Myocyte (in vitro differentiated cells): ENCODE measurements around the gene ZNF454. TPM values are rescaled to one million over a fixed set of nuclear protein-coding genes. Genes with fewer than 3 reads are reported as not detected.

Experiments used
- DNase-seq: peaks from one replicate; pipeline ENCODE4 v3.0.0-alpha.2; 2012; ENCODE audit warnings: low read depth
- polyA plus RNA-seq: library from polyadenylated mRNA; unstranded; fragments of >200 nt; gene quantifications from one replicate; pipeline ENCODE4 v1.2.1, GENCODE V29; 2012; ENCODE audit warnings: missing spikeins
- total RNA-seq: library from RNA; depleted of rRNA; stranded (reverse); fragments of >200 nt; gene quantifications from 2 replicates; pipeline ENCODE4 v1.2.3, GENCODE V29; 2014

ZNF454 gene
- not detected in 2 replicates for total RNA-seq
- polyA plus RNA-seq: not detected

DNA sequence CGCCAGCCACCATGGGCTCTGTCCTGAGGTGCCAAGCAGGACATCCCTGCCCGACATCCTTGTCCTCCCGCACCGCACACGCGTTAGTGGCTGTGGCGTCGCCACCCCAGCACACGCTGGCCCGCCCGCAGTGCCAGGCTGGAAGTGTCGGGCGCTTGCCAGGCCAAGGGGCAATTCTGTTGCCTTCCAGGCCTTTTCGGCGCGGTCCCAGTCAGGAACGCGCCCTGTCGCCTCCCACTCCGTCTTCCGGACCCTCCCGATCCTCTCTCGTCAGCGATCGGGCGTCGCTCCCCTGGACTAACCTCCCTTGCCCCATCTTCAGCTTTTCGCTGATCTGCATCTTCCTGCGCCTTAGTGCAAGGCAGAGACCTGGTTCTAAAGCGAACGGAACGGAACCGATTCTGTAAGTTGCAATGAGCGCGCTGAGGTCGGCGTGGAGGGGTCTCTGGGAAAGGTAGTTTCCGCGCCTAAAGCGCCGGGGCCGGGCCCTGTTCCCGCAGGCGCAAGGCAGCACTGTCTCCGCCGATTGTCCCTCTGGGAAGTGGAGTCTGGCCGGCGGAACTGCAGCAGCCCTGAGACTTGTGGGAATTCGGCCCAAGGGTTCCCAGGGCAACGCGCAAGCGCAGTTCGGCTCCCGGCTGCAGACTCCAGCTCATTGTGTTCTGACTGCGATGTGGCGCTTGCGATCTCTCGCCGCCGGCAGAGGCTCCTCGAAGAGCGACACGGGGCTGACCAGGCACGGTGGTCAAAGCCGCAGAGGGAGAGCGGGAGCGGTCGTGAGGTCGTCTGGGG is at the start of gene ZNF454:
Gene ZNF454 (plus strand): TSS at position 630 of the 792 bp plus-strand sequence. CDS start 1,594 bp downstream, outside the sequence.
- no peak for DNase-seq

GRCh38 chr5:178895615-178896571 is 45.1 kb upstream of the ZNF454 start, which contains the start of gene ZFP2:
ZFP2 (plus strand) TSS chr5:178895913; CDS start chr5:178931314, 35,401 bp downstream.
- peak; percentile 44 for DNase-seq

DNA sequence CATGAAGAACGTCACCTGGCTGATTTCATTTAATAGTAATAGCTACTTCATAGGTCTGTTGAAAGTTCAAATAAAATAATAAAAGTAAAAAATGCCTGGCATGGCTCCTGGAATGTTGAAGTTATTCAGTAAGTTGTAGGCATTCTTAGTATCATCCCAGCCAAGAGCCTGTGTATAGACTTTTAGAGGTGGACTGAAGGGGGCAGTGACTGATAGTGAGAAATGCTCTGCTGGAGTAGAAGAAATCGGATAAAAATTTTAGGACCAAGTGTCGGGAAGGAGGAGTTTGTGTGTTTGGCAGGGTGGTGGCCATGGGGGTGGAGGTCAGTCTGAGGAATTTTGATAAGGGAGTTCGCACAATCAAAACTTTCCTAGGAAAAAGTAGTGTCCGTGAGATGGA is 41.7 kb upstream of the ZNF454 start:
- DNase-seq: no peak

GRCh38 chr5:178902849-178903248 is 38.1 kb upstream of the ZNF454 start:
- DNase-seq: no peak

- DNase-seq: no peak
Observed at GRCh38 chr5:178931846-178932760, 8.9 kb upstream of the ZNF454 start.

- no peak for DNase-seq
Observed at GRCh38 chr5:178941361-178941760, 363 bp downstream of the ZNF454 start.

GRCh38 chr5:178965465-178966055 is 24.6 kb downstream of the ZNF454 start:
- DNase-seq: no peak

DNA sequence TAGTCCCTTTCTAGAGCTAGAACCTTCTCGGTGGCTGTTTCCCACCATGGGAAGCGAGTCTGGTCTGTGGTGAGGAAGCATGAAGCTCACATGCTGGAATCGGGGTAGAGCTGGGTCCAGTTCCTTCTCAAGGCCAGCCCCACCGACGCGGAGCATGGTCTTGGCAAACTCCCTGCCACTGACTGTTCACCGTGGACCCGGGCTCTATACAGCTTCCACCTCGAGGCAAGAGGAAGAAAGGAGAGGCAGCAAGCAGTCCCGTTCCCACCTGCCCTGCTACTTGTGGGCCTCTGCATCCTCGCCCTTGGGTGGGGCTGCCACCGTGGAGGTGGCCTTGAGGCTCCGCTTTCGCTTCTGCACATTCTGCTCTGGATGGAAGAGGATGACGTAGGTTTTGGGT is 40.4 kb downstream of the ZNF454 start:
- DNase-seq: no peak

- no peak for DNase-seq
Observed at GRCh38 chr5:178982941-178983340, 41.9 kb downstream of the ZNF454 start.

- no peak for DNase-seq
Observed at GRCh38 chr5:178983728-178984127, 42.7 kb downstream of the ZNF454 start.

GRCh38 chr5:178984145-178985072 is 43.4 kb downstream of the ZNF454 start:
- no peak for DNase-seq

DNA sequence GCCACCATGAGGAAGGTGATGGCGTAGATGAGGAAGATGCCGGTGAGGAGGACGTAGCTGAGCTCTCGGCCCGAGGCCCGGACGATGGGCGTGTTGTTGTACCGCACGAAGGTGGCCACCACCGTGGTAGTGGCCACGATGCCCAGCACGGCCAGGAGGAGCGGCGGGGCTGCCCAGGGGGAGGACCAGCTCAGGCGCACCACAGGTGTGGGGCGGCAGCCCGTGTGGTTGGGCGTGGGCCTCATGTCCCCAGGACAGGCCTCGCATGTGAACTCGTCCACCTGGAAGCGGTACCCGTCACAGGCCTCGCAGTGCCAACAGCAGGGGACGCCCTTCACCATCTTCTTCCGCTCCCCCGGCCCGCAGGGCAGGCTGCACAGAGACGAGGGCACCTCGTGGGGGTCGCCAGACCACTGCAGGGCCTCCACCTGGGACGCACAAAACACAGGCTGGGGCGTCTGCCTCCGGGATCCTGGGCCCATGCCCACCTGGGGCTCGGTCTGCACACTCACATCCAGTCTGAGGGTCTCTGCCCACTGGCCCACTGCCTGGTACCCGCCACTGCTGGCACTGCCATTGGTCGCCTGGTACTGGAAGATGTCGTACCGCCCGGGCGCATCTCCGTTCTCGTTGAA is 45.4 kb downstream of the ZNF454 start:
- DNase-seq: no peak

- DNase-seq: no peak
Observed at GRCh38 chr5:178988436-178989220, 47.6 kb downstream of the ZNF454 start.

GRCh38 chr5:178989311-178989710 is 48.3 kb downstream of the ZNF454 start:
- DNase-seq: no peak

- no peak for DNase-seq
Observed at GRCh38 chr5:178990491-178990890, 49.5 kb downstream of the ZNF454 start.

GRCh38 chr5:178991190-178992145 is 50.5 kb downstream of the ZNF454 start:
- no peak for DNase-seq
